Muscle layer of duodenum (tissue), 2 donors: ENCODE measurements around the gene XYLT2.
"Not testable (repeated sequence)": the region's sequence is repeated elsewhere in the genome, so short reads cannot be mapped to it uniquely, and the experiment has no call there.

Source experiments
- H3K27ac ChIP-seq: one replicate; pipeline ENCODE4 v1.7.0; 2013; ENCODE audit warnings: mild to moderate bottlenecking, low read length
- H3K27me3 ChIP-seq: one replicate; pipeline ENCODE4 v1.7.0; 2013; ENCODE audit warnings: low read depth, mild to moderate bottlenecking, control low read depth, low read length
- H3K36me3 ChIP-seq, 2 donors: one replicate each; pipeline ENCODE4 v1.7.0; 2013; ENCODE audit warnings: low read length in 2 of 2, control low read depth in 1 of 2, mild to moderate bottlenecking in 1 of 2; ENCODE audit not compliant: insufficient read depth in 2 of 2, control insufficient read depth in 1 of 2
- H3K4me1 ChIP-seq, 2 donors: one replicate each; pipeline ENCODE4 v1.7.0; 2013; ENCODE audit warnings: low read length in 2 of 2, mild to moderate bottlenecking in 2 of 2, control low read depth in 1 of 2, moderate library complexity in 1 of 2; ENCODE audit not compliant: insufficient read depth in 2 of 2, control insufficient read depth in 1 of 2
- H3K4me3 ChIP-seq, 2 donors: one replicate each; pipeline ENCODE4 v1.7.0; 2013; ENCODE audit warnings: low read length in 2 of 2, low read depth in 1 of 2, mild to moderate bottlenecking in 1 of 2
- H3K9me3 ChIP-seq, 2 donors: one replicate each; pipeline ENCODE4 v1.7.0; 2013; ENCODE audit warnings: low read length in 2 of 2, control low read depth in 1 of 2, mild to moderate bottlenecking in 1 of 2; ENCODE audit not compliant: control insufficient read depth in 1 of 2
- donor health status: healthy.

Gene XYLT2

GRCh38 chr17:50386510-50386909 lies 40.6 kb downstream of the XYLT2 start:
- H3K36me3 ChIP-seq: peaks cover 69 to 99% of the 10 kb centered on the region in 2 donors
- no peak overlapping the region for H3K27ac ChIP-seq
- H3K4me1 ChIP-seq: no peaks in the 10 kb centered on the region
- no peaks in the 10 kb centered on the region for H3K27me3 ChIP-seq
- no peak overlapping the region for H3K4me3 ChIP-seq
- no peaks in the 10 kb centered on the region for H3K9me3 ChIP-seq

GRCh38 chr17:50388728-50389127 lies 42.8 kb downstream of the XYLT2 start:
- Histone ChIP-seq H3K4me3 (no peak overlapping the region), H3K4me1 (no peaks in the 10 kb centered on the region), H3K27ac (no peak overlapping the region), H3K27me3 (no peaks in the 10 kb centered on the region), H3K36me3 (peaks cover 78 to 100% of the 10 kb centered on the region in 2 donors), H3K9me3 (no peaks in the 10 kb centered on the region)

GRCh38 chr17:50389534-50389933 lies 43.6 kb downstream of the XYLT2 start:
- Histone ChIP-seq H3K9me3 (no peaks in the 10 kb centered on the region), H3K27me3 (no peaks in the 10 kb centered on the region), H3K4me3 (no peak overlapping the region), H3K27ac (no peak overlapping the region), H3K4me1 (no peaks in the 10 kb centered on the region), H3K36me3 (peaks cover 86 to 100% of the 10 kb centered on the region in 2 donors)

GRCh38 chr17:50392621-50393020 lies 46.7 kb downstream of the XYLT2 start:
- no peaks in the 10 kb centered on the region for H3K27me3 ChIP-seq
- H3K27ac ChIP-seq: no peak overlapping the region
- no peaks in the 10 kb centered on the region for H3K9me3 ChIP-seq
- peaks cover 0 to 22% of the 10 kb centered on the region in 2 donors for H3K4me1 ChIP-seq
- H3K4me3 ChIP-seq: no peak overlapping the region
- peaks cover 64 to 86% of the 10 kb centered on the region in 2 donors for H3K36me3 ChIP-seq

GRCh38 chr17:50393700-50394099 lies 47.8 kb downstream of the XYLT2 start:
- no peaks in the 10 kb centered on the region for H3K27me3 ChIP-seq
- no peak overlapping the region for H3K4me3 ChIP-seq
- H3K36me3 ChIP-seq: peaks cover 53 to 75% of the 10 kb centered on the region in 2 donors
- H3K27ac ChIP-seq: no peak overlapping the region
- H3K4me1 ChIP-seq: peaks cover 0 to 27% of the 10 kb centered on the region in 2 donors
- no peaks in the 10 kb centered on the region for H3K9me3 ChIP-seq

GRCh38 chr17:50394711-50395110 lies 48.8 kb downstream of the XYLT2 start:
- Histone ChIP-seq H3K27me3 (no peaks in the 10 kb centered on the region), H3K4me1 (peaks cover 0 to 27% of the 10 kb centered on the region in 2 donors), H3K27ac (no peak overlapping the region), H3K9me3 (no peaks in the 10 kb centered on the region), H3K36me3 (peaks cover 43 to 65% of the 10 kb centered on the region in 2 donors), H3K4me3 (peak overlapping the region in 1 of 2 donors; percentile 8)

- Histone ChIP-seq H3K27ac (peak overlapping the region; percentile 91), H3K27me3 (no peaks in the 10 kb centered on the region), H3K4me3 (peak overlapping the region; percentile 96 to 98), H3K9me3 (no peaks in the 10 kb centered on the region), H3K36me3 (peaks cover 32 to 47% of the 10 kb centered on the region in 2 donors), H3K4me1 (peaks cover 0 to 27% of the 10 kb centered on the region in 2 donors)
Observed at GRCh38 chr17:50396261-50397110, 50.6 kb downstream of the XYLT2 start.

- H3K4me1 ChIP-seq: peaks cover 0 to 27% of the 10 kb centered on the region in 2 donors
- H3K27ac ChIP-seq: peak within 1 kb of the TSS; percentile 91
- peak within 1 kb of the TSS; percentile 96 to 98 for H3K4me3 ChIP-seq
- H3K36me3 ChIP-seq: peaks cover 26 to 39% of the 10 kb centered on the region in 2 donors
- H3K9me3 ChIP-seq: no peaks in the 10 kb centered on the region
- no peaks in the 10 kb centered on the region for H3K27me3 ChIP-seq
Observed at GRCh38 chr17:50397111-50397918, 51.4 kb downstream of the XYLT2 start, which contains the start of gene LRRC59. LRRC59 (minus strand) TSS chr17:50397523; CDS start chr17:50397317, 206 bp downstream.

GRCh38 chr17:50397919-50398285 lies 52.0 kb downstream of the XYLT2 start:
- H3K9me3 ChIP-seq: no peaks in the 10 kb centered on the region
- H3K27me3 ChIP-seq: no peaks in the 10 kb centered on the region
- H3K36me3 ChIP-seq: peaks cover 21 to 33% of the 10 kb centered on the region in 2 donors
- H3K4me3 ChIP-seq: peak overlapping the region; percentile 96 to 98
- peaks cover 0 to 27% of the 10 kb centered on the region in 2 donors for H3K4me1 ChIP-seq
- H3K27ac ChIP-seq: no peak overlapping the region

- not testable (repeated sequence) for H3K4me3 ChIP-seq, H3K27me3 ChIP-seq, H3K9me3 ChIP-seq, H3K27ac ChIP-seq
- Histone ChIP-seq H3K4me1 (peaks cover 0 to 27% of the 10 kb centered on the region in 2 donors), H3K36me3 (peaks cover 13 to 25% of the 10 kb centered on the region in 2 donors)
Observed at GRCh38 chr17:50398672-50399071, 52.7 kb downstream of the XYLT2 start.

- not testable (repeated sequence) for H3K4me3 ChIP-seq, H3K9me3 ChIP-seq, H3K27me3 ChIP-seq, H3K27ac ChIP-seq
- Histone ChIP-seq H3K36me3 (peaks cover 4 to 16% of the 10 kb centered on the region in 2 donors), H3K4me1 (peaks cover 0 to 27% of the 10 kb centered on the region in 2 donors)
Observed at GRCh38 chr17:50399591-50399990, 53.7 kb downstream of the XYLT2 start.
